HL-60/S4 treated with phorbol 12-myristate 13-acetate at 8.2 ng/mL for 4 days and 3 days (cell line): ENCODE data around the gene SPHKAP.
"Not testable (repeated sequence)": the region's sequence is repeated elsewhere in the genome, so short reads cannot be mapped to it uniquely, and the experiment has no call there.

ENCODE experiments used
- in situ Hi-C: fragments of 300-500 bp; cut with MboI; formaldehyde crosslinking; loops from 2 replicates; pipeline ENCODE4 v1.15.0; 2022; ENCODE audit warnings: low sequenced_read_pairs

SPHKAP gene

GRCh38 chr2:228181098-228182019, at the start of gene SPHKAP:
SPHKAP (minus strand) TSS chr2:228181687; CDS start chr2:228181598, 89 bp downstream.
- in situ Hi-C loops: no loop called here

- in situ Hi-C loops: no loop called here
These were observed 46.0 kb upstream of the SPHKAP start for GRCh38 chr2:228227466-228227865.

- in situ Hi-C loops: no loop called here
These were observed 42.9 kb upstream of the SPHKAP start for GRCh38 chr2:228224410-228224809.

GRCh38 chr2:228218593-228218992, 37.1 kb upstream of the SPHKAP start:
- in situ Hi-C loops: not testable (repeated sequence)

- in situ Hi-C loops: no loop called here
These were observed 16.0 kb upstream of the SPHKAP start for GRCh38 chr2:228197504-228197903.

GRCh38 chr2:228180181-228181097, 1.0 kb downstream of the SPHKAP start:
- in situ Hi-C loops: no loop called here

- in situ Hi-C loops: no loop called here
These were observed 14.2 kb downstream of the SPHKAP start for GRCh38 chr2:228167290-228167689.

GRCh38 chr2:228164718-228165117, 16.8 kb downstream of the SPHKAP start:
- in situ Hi-C loops: no loop called here

- in situ Hi-C loops: no loop called here
These were observed 23.6 kb downstream of the SPHKAP start for GRCh38 chr2:228157841-228158240.

GRCh38 chr2:228144961-228145360, 36.5 kb downstream of the SPHKAP start:
- in situ Hi-C loops: no loop called here

GRCh38 chr2:228140934-228141528, 40.5 kb downstream of the SPHKAP start:
- in situ Hi-C loops: no loop called here

- in situ Hi-C loops: no loop called here
These were observed 45.5 kb downstream of the SPHKAP start for GRCh38 chr2:228136027-228136426.

GRCh38 chr2:228135300-228135699, 46.2 kb downstream of the SPHKAP start:
- in situ Hi-C loops: no loop called here

GRCh38 chr2:228131833-228132232, 49.7 kb downstream of the SPHKAP start:
- in situ Hi-C loops: no loop called here

GRCh38 chr2:228126401-228126800, 55.1 kb downstream of the SPHKAP start:
- in situ Hi-C loops: no loop called here

GRCh38 chr2:228118940-228119339, 62.5 kb downstream of the SPHKAP start:
- in situ Hi-C loops: no loop called here

- in situ Hi-C loops: no loop called here
These were observed 73.6 kb downstream of the SPHKAP start for GRCh38 chr2:228107846-228108245.

- in situ Hi-C loops: no loop called here
These were observed 75.8 kb downstream of the SPHKAP start for GRCh38 chr2:228105526-228106250.

GRCh38 chr2:228104215-228104614, 77.3 kb downstream of the SPHKAP start:
- in situ Hi-C loops: no loop called here

GRCh38 chr2:228103379-228103778, 78.1 kb downstream of the SPHKAP start:
- in situ Hi-C loops: no loop called here
